Endothelial cell of umbilical vein (primary cell): ENCODE data around the gene CCDC85A. TPM values are rescaled to one million over a fixed set of nuclear protein-coding genes. Genes with fewer than 3 reads are reported as not detected.

ENCODE experiments used
- BruUV-seq: library from RNA; stranded (reverse); fragments of 400-500 nt; replicated peaks from 2 replicates; lab custom pipeline; 2021; lab: Mats Ljungman, UMichigan
- CTCF ChIA-PET: fragments of 300-600, 350-600 bp; sonication (Branson Sonifier 250); formaldehyde crosslinking; loops from one replicate; lab custom pipeline; 2021; ENCODE audit warnings: antibody characterized with exemption, inconsistent platforms; lab: Charles Lee
- POLR2A ChIA-PET: fragments of 300-600, 350-600 bp; sonication (Branson Sonifier 250); formaldehyde crosslinking; loops from one replicate; lab custom pipeline; 2021; ENCODE audit warnings: antibody characterized with exemption, inconsistent platforms; lab: Charles Lee
- DNase-seq: peaks from one replicate; pipeline ENCODE4 v3.0.0-alpha.2; 2011; ENCODE audit warnings: low read depth, low spot score
- FAIRE-seq: peaks from 2 replicates; lab custom pipeline; 2011; peaks lifted over from hg19 to GRCh38; lab: Jason Lieb, UNC
- H2AFZ ChIP-seq: 2 replicates; pipeline ENCODE4 v1.6.0; 2012; ENCODE audit warnings: low read depth, low read length, control low read depth, inconsistent platforms
- H3K27ac ChIP-seq: 2 replicates; pipeline ENCODE4 v1.5.1; 2011; ENCODE audit warnings: low read depth, mild to moderate bottlenecking, control low read depth, low read length, moderate library complexity; ENCODE audit not compliant: insufficient read depth
- H3K27me3 ChIP-seq, 2 experiments: 2 replicates each; pipeline versions ENCODE4 v1.6.0 to v1.6.1; 2011; ENCODE audit warnings: low read length in 2 of 2, mixed read lengths in 1 of 2; ENCODE audit not compliant: control insufficient read depth in 2 of 2, insufficient read depth in 2 of 2
- H3K36me3 ChIP-seq, 2 experiments: 2 replicates in 1 of 2; 3 replicates in 1 of 2; pipeline ENCODE4 v1.5.1; 2011; ENCODE audit warnings: low read length in 2 of 2, mild to moderate bottlenecking in 1 of 2, moderate library complexity in 1 of 2; ENCODE audit not compliant: control insufficient read depth in 2 of 2, insufficient read depth in 2 of 2; ENCODE audit errors: extremely low read depth in 1 of 2
- H3K4me1 ChIP-seq: 3 replicates; pipeline ENCODE4 v1.5.1; 2011; ENCODE audit warnings: mild to moderate bottlenecking, low read length; ENCODE audit not compliant: control insufficient read depth, insufficient read depth; ENCODE audit errors: extremely low read depth
- H3K4me2 ChIP-seq: 2 replicates; pipeline ENCODE4 v1.6.1; 2011; ENCODE audit warnings: low read length, control low read depth, mixed read lengths; ENCODE audit not compliant: insufficient read depth
- H3K4me3 ChIP-seq, 3 experiments: fragments of 200-600 bp in 1 of 3; sonication (generic), shearing (Covaris generic) in 1 of 3; replicated peaks in 1 of 3; 2 replicates each; pipeline ENCODE4 v1.5.1; 2011 to 2016; ENCODE audit warnings: control low read depth in 3 of 3, low read length in 3 of 3, mild to moderate bottlenecking in 2 of 3, inconsistent platforms in 1 of 3, low read depth in 1 of 3, moderate library complexity in 1 of 3; ENCODE audit not compliant: insufficient read depth in 1 of 3
- H3K79me2 ChIP-seq: 2 replicates; pipeline ENCODE4 v1.6.0; 2012; ENCODE audit warnings: low read length, inconsistent platforms; ENCODE audit not compliant: control insufficient read depth, insufficient read depth
- H3K9ac ChIP-seq: replicated peaks from 2 replicates; pipeline ENCODE3; 2011; ENCODE audit warnings: low read length, control low read depth; ENCODE audit not compliant: insufficient read depth; ENCODE audit errors: extremely low read depth
- H3K9me1 ChIP-seq: replicated peaks from 3 replicates; pipeline ENCODE4 v1.6.0; 2011; ENCODE audit warnings: mild to moderate bottlenecking, low read length; ENCODE audit not compliant: control insufficient read depth, insufficient read depth; ENCODE audit errors: extremely low read depth
- H3K9me3 ChIP-seq: replicated peaks from 2 replicates; pipeline ENCODE4 v1.5.1; 2012; ENCODE audit warnings: low read length, inconsistent platforms; ENCODE audit not compliant: control insufficient read depth, insufficient read depth
- H4K20me1 ChIP-seq: replicated peaks from 2 replicates; pipeline ENCODE3; 2011; ENCODE audit warnings: mild to moderate bottlenecking, low read length; ENCODE audit not compliant: control insufficient read depth, insufficient read depth; ENCODE audit errors: extremely low read depth
- CTCF ChIP-seq, 2 donors: IDR thresholded peaks; 1 replicate in 1 of 2; 2 replicates in 1 of 2; pipeline ENCODE4 v1.5.1; 2011; ENCODE audit warnings: low read length in 2 of 2, mild to moderate bottlenecking in 2 of 2, moderate library complexity in 2 of 2, control low read depth in 1 of 2, inconsistent platforms in 1 of 2, low read depth in 1 of 2; ENCODE audit not compliant: insufficient read depth in 1 of 2; ENCODE audit errors: extremely low read depth in 1 of 2
- EZH2 ChIP-seq: IDR thresholded peaks from 2 replicates; pipeline ENCODE4 v1.6.1; 2012; ENCODE audit warnings: borderline replicate concordance, low read depth, mild to moderate bottlenecking, moderate library complexity, low read length, inconsistent platforms; ENCODE audit not compliant: severe bottlenecking
- FOS ChIP-seq: IDR thresholded peaks from 2 replicates; pipeline ENCODE4 v1.6.1; 2011; ENCODE audit warnings: mild to moderate bottlenecking, low read length, moderate library complexity, borderline replicate concordance; ENCODE audit not compliant: insufficient read depth
- GATA2 ChIP-seq: IDR thresholded peaks from 2 replicates; pipeline ENCODE4 v1.7.0; 2011; ENCODE audit warnings: low read depth, mild to moderate bottlenecking, moderate library complexity, mixed read lengths, low read length; ENCODE audit not compliant: insufficient read length, insufficient read depth
- JUN ChIP-seq: IDR thresholded peaks from 2 replicates; pipeline ENCODE4 v1.6.1; 2011; ENCODE audit warnings: borderline replicate concordance, low read depth; ENCODE audit not compliant: insufficient read length, insufficient read depth
- MAX ChIP-seq: IDR thresholded peaks from 2 replicates; pipeline ENCODE4 v1.6.1; 2011; ENCODE audit not compliant: insufficient read depth, insufficient read length
- MYC ChIP-seq: IDR thresholded peaks from one replicate; pipeline ENCODE4 v1.6.1; 2011; ENCODE audit warnings: mild to moderate bottlenecking, low read depth, low read length
- POLR2A ChIP-seq: IDR thresholded peaks from 2 replicates; pipeline ENCODE4 v1.6.1; 2012; ENCODE audit warnings: low read depth, mild to moderate bottlenecking, control low read depth, low read length
- POLR2AphosphoS5 ChIP-seq: IDR thresholded peaks from 2 replicates; pipeline ENCODE4 v1.6.1; 2012; ENCODE audit warnings: low read depth, mild to moderate bottlenecking, control low read depth, low read length, moderate library complexity; ENCODE audit not compliant: insufficient read depth
- dilution Hi-C: fragments of 300-500 bp; cut with MboI; formaldehyde crosslinking; loops from one replicate; pipeline ENCODE4 v1.15.0; 2019; ENCODE audit warnings: low sequenced_read_pairs; ENCODE audit not compliant: extremely low pct_ligation_motif_present
- intact Hi-C: fragments of 100-400 bp; cut with micrococcal nuclease; formaldehyde crosslinking; loops from one replicate; pipeline ENCODE4 v1.10.0; 2022
- polyA plus RNA-seq, 4 experiments: library from polyadenylated mRNA; depleted of rRNA in 3 of 4; stranded (reverse) in 3 of 4; unstranded in 1 of 4; fragments of >200 nt; gene quantifications; 2 replicates each; pipeline versions ENCODE4 v1.2.1 to v1.2.3, GENCODE V29; 2011 to 2012; ENCODE audit warnings: missing spikeins in 1 of 4
- total RNA-seq: library from RNA; stranded (reverse); gene quantifications from 2 replicates; pipeline ENCODE4 v1.2.3, GENCODE V29; 2021

CCDC85A gene
- total and polyA plus RNA-seq, 2 donors (not counting 3 experiments of a cell fraction or from before 2014, with no cell fraction given), result 5.1 to 10.4 TPM

- no TSS peak for BruUV-seq
- FAIRE-seq, result no peak
- no peak for DNase-seq
- no peaks in the 10 kb centered on the region for H3K79me2 ChIP-seq
- H3K27ac ChIP-seq, result no peak overlapping the region
- no peaks in the 10 kb centered on the region for H3K9me3 ChIP-seq
- H3K36me3 ChIP-seq, result no peaks in the 10 kb centered on the region
- intact Hi-C loops (no loop called here), dilution Hi-C loops (no loop called here)
- no peaks in the 10 kb centered on the region for H4K20me1 ChIP-seq
- H3K9ac ChIP-seq, result no peak overlapping the region
- TF ChIP-seq POLR2A (no peak), JUN (no peak), FOS (no peak), EZH2 (no peak), GATA2 (no peak), POLR2AphosphoS5 (no peak), CTCF (IDR thresholded peaks at IDR 0.05; ENCODE audit: extremely low read depth in 1 of 2, insufficient read depth in 1 of 2, low read depth in 1 of 2, low read length in 2 of 2) (no peak), MAX (no peak), MYC (no peak)
- H2AFZ ChIP-seq, result no peak overlapping the region
- H3K27me3 ChIP-seq, result peaks cover 3 to 17% of the 10 kb centered on the region in 2 experiments
- ChIA-PET POLR2A (no interaction called here), CTCF (no interaction called here)
- H3K4me1 ChIP-seq, result no peaks in the 10 kb centered on the region
- no peaks in the 10 kb centered on the region for H3K9me1 ChIP-seq
- no peak overlapping the region for H3K4me3 ChIP-seq
- H3K4me2 ChIP-seq, result no peak overlapping the region
Measured at GRCh38 chr2:56169521-56169920, 14.3 kb upstream of the CCDC85A start.
